Uterus (tissue), 4 donors: ENCODE results near the gene SUPT3H. TPM values are rescaled to one million over a fixed set of nuclear protein-coding genes. Genes with fewer than 3 reads are reported as not detected.

Source experiments
- DNase-seq, 2 donors: peaks; one replicate each; pipeline ENCODE4 v3.0.0-alpha.2; 2019 to 2020
- H3K27ac ChIP-seq, 2 donors: fragments of 200-600 bp; sonication (generic); 1 replicate in 1 of 2; 2 replicates in 1 of 2; pipeline ENCODE4 v1.5.1; 2016 to 2018
- H3K27me3 ChIP-seq, 2 donors: fragments of 200-600 bp; sonication (generic); one replicate each; pipeline ENCODE4 v1.5.1; 2018 to 2019; ENCODE audit warnings: control low read depth in 1 of 2
- H3K36me3 ChIP-seq, 2 donors: fragments of 200-600 bp; sonication (generic); one replicate each; pipeline ENCODE4 v1.5.1; 2019; ENCODE audit warnings: control low read depth in 1 of 2
- H3K4me1 ChIP-seq, 2 donors: fragments of 200-600 bp; sonication (generic); one replicate each; pipeline ENCODE4 v1.5.1; 2018 to 2019; ENCODE audit warnings: control low read depth in 1 of 2
- H3K4me3 ChIP-seq, 2 donors: fragments of 200-600 bp; sonication (generic); 1 replicate in 1 of 2; 2 replicates in 1 of 2; pipeline ENCODE4 v1.5.1; 2018 to 2019; ENCODE audit warnings: mild to moderate bottlenecking in 1 of 2
- H3K9me3 ChIP-seq, 2 donors: fragments of 200-600 bp; sonication (generic); one replicate each; pipeline ENCODE4 v1.5.1; 2019; ENCODE audit warnings: control low read depth in 1 of 2
- POLR2A ChIP-seq, 2 donors: fragments of 450-650 bp; IDR thresholded peaks; one replicate each; pipeline ENCODE4 v1.6.1; 2016; ENCODE audit warnings: antibody characterized with exemption in 2 of 2, mild to moderate bottlenecking in 1 of 2, moderate library complexity in 1 of 2
- intact Hi-C: fragments of 100-400 bp; cut with DNase I; formaldehyde crosslinking; loops from one replicate; pipeline ENCODE4 v1.15.1; 2023; ENCODE audit warnings: low total_unique reads
- total RNA-seq, 4 donors: library from RNA; depleted of rRNA in 3 of 4; stranded (reverse); fragments of >200 nt in 3 of 4; gene quantifications; one replicate each; pipeline versions ENCODE4 v1.1.0 to v1.2.4, GENCODE V29; 2014 to 2023
- TF ChIP-seq, protein P1 (sequence below), 4 experiments: fragments of 200-600 bp in 2 of 4; fragments of 450-650 bp in 2 of 4; sonication (generic) in 2 of 4; IDR thresholded peaks; one replicate each; pipeline ENCODE4 v1.5.1; 2016 to 2019; ENCODE audit warnings: antibody characterized with exemption in 4 of 4, mild to moderate bottlenecking in 2 of 4, moderate library complexity in 1 of 4
- donor health status: DM: yes; HTN: yes; CAD: no.

The SUPT3H gene
- total RNA-seq, 4 donors from 2014 or later: 1.3 to 14.9 (median 7.6) TPM

DNA sequence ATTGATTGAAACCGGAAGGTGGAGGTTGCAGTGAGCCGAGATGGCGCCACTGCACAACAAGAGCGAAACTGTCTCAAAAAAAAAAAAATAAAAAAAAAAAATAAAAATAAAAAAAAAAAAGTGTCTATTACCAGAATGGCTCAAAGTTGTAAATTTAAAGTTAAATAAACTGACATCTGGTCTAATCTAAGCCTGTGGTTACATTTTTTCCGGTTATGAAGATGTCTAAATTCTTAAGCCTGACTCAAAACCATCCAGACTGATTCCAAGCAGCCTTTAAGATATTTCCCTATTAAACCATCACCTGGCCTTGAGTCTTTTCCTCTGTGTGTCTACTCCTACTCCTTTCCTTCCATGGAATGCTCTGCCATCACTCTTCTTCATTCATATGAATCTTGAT, 421.3 kb downstream of the SUPT3H start:
- DNase-seq: no peak
- Histone ChIP-seq H3K27ac (no peak overlapping the region), H3K36me3 (no peaks in the 10 kb centered on the region), H3K4me1 (no peaks in the 10 kb centered on the region), H3K27me3 (no peaks in the 10 kb centered on the region), H3K4me3 (no peak overlapping the region), H3K9me3 (no peaks in the 10 kb centered on the region)
- intact Hi-C loops: no loop called here
- TF ChIP-seq POLR2A (IDR thresholded peaks at IDR 0.05): no peak
- TF ChIP-seq, protein P1, sequence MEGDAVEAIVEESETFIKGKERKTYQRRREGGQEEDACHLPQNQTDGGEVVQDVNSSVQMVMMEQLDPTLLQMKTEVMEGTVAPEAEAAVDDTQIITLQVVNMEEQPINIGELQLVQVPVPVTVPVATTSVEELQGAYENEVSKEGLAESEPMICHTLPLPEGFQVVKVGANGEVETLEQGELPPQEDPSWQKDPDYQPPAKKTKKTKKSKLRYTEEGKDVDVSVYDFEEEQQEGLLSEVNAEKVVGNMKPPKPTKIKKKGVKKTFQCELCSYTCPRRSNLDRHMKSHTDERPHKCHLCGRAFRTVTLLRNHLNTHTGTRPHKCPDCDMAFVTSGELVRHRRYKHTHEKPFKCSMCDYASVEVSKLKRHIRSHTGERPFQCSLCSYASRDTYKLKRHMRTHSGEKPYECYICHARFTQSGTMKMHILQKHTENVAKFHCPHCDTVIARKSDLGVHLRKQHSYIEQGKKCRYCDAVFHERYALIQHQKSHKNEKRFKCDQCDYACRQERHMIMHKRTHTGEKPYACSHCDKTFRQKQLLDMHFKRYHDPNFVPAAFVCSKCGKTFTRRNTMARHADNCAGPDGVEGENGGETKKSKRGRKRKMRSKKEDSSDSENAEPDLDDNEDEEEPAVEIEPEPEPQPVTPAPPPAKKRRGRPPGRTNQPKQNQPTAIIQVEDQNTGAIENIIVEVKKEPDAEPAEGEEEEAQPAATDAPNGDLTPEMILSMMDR (IDR thresholded peaks at IDR 0.05): no peak

- intact Hi-C loops: no loop called here
- no peak for DNase-seq
These were observed 422.6 kb downstream of the SUPT3H start for GRCh38 chr6:44955145-44955544.

DNA sequence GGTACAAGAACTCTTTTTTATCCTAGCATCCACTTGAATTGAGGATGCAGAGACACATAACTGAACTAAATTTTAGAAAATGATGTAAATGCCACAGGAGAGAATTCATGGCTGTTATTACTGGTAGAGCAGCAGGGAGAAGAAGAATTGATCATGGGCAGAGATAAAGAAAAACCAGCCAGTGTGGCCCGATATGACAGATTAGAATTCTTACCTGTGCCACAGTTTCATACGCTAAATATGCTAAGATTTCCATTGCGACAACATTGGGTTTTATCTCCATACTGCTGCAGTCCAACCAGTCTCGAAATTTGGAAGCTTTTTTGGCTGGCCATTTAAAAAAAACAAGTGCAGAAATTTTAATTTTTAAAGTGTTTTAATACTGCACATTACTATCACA, 423.5 kb downstream of the SUPT3H start:
- Histone ChIP-seq H3K4me1 (no peaks in the 10 kb centered on the region), H3K4me3 (no peak overlapping the region), H3K9me3 (peaks cover 0 to 10% of the 10 kb centered on the region in 2 donors), H3K36me3 (no peaks in the 10 kb centered on the region), H3K27ac (no peak overlapping the region), H3K27me3 (no peaks in the 10 kb centered on the region)
- TF ChIP-seq POLR2A (IDR thresholded peaks at IDR 0.05): no peak
- TF ChIP-seq, protein P1 (IDR thresholded peaks at IDR 0.05): no peak
- DNase-seq: no peak
- intact Hi-C loops: no loop called here

More at GRCh38 chr6:44955145-44955544, 422.6 kb downstream of the SUPT3H start:
- TF ChIP-seq, protein P1 (IDR thresholded peaks at IDR 0.05): no peak
- TF ChIP-seq POLR2A (IDR thresholded peaks at IDR 0.05): no peak
- Histone ChIP-seq H3K36me3 (no peaks in the 10 kb centered on the region), H3K4me1 (no peaks in the 10 kb centered on the region), H3K27me3 (no peaks in the 10 kb centered on the region), H3K9me3 (peaks cover 0 to 2% of the 10 kb centered on the region in 2 donors), H3K27ac (no peak overlapping the region), H3K4me3 (no peak overlapping the region)

GRCh38 chr6:44951253-44951747, 426.4 kb downstream of the SUPT3H start:
- peaks cover 0 to 13% of the 10 kb centered on the region in 2 donors for H3K9me3 ChIP-seq
- DNase-seq: no peak

GRCh38 chr6:44949596-44950201, 428.0 kb downstream of the SUPT3H start:
- intact Hi-C loops: no loop called here
- no peak overlapping the region for H3K4me3 ChIP-seq
- DNase-seq: no peak
- H3K9me3 ChIP-seq: peaks cover 0 to 20% of the 10 kb centered on the region in 2 donors
- H3K4me1 ChIP-seq: no peaks in the 10 kb centered on the region
- TF ChIP-seq, protein P1 (IDR thresholded peaks at IDR 0.05): no peak
- no peak for TF ChIP-seq POLR2A (IDR thresholded peaks at IDR 0.05)
- H3K27me3 ChIP-seq: no peaks in the 10 kb centered on the region
- H3K27ac ChIP-seq: no peak overlapping the region
- H3K36me3 ChIP-seq: no peaks in the 10 kb centered on the region

More at GRCh38 chr6:44951253-44951747, 426.4 kb downstream of the SUPT3H start:
- Histone ChIP-seq H3K4me3 (no peak overlapping the region), H3K27me3 (no peaks in the 10 kb centered on the region), H3K36me3 (no peaks in the 10 kb centered on the region), H3K27ac (no peak overlapping the region), H3K4me1 (no peaks in the 10 kb centered on the region)
- intact Hi-C loops: no loop called here
- TF ChIP-seq, protein P1 (IDR thresholded peaks at IDR 0.05): no peak
- TF ChIP-seq POLR2A (IDR thresholded peaks at IDR 0.05): no peak
